K562 (cell line): ENCODE results near the gene RDH13. TPM values are rescaled to one million over a fixed set of nuclear protein-coding genes. Genes with fewer than 3 reads are reported as not detected.
A peak's percentile ranks its signal among the peaks of the same experiment; 100 is the strongest.

Source experiments
- ARID3B ChIP-seq: fragments of 250-450 bp; sonication (Bioruptor Pico); IDR thresholded peaks from 2 replicates; pipeline ENCODE4 v1.4.0; 2020; ENCODE audit warnings: borderline replicate concordance
- DIDO1 ChIP-seq: fragments of 450-650 bp; IDR thresholded peaks from 2 replicates; pipeline ENCODE4 v1.6.1; 2016; ENCODE audit warnings: low read depth, missing biosample characterization, missing genetic modification characterization
- ELK3 ChIP-seq: fragments of 450-650 bp; formaldehyde crosslinking; IDR thresholded peaks from 2 replicates; pipeline ENCODE4 v1.4.0; 2020; ENCODE audit warnings: mild to moderate bottlenecking
- HES1 ChIP-seq: fragments of 450-650 bp; IDR thresholded peaks from 2 replicates; pipeline ENCODE4 v1.6.1; 2016; ENCODE audit warnings: low read depth, mild to moderate bottlenecking, moderate library complexity
- KAT2B ChIP-seq: IDR thresholded peaks from one replicate; pipeline ENCODE4 v1.6.1; 2012; ENCODE audit warnings: low read depth, mild to moderate bottlenecking, control low read depth, inconsistent platforms, low read length, moderate library complexity
- KLF16 ChIP-seq: IDR thresholded peaks from 2 replicates; pipeline ENCODE4 v1.6.1; 2016; ENCODE audit warnings: antibody characterized with exemption
- MIER1 ChIP-seq: fragments of 450-650 bp; IDR thresholded peaks from 2 replicates; pipeline ENCODE4 v1.6.1; 2016; ENCODE audit warnings: antibody characterized with exemption, mild to moderate bottlenecking, low read depth
- MXD1 ChIP-seq: fragments of 250-450 bp; sonication (Bioruptor Pico); IDR thresholded peaks from 2 replicates; pipeline ENCODE4 v1.8.0; 2021; ENCODE audit warnings: borderline replicate concordance, mild to moderate bottlenecking, moderate library complexity; ENCODE audit not compliant: poor library complexity, severe bottlenecking
- NBN ChIP-seq: fragments of 450-650 bp; IDR thresholded peaks from 2 replicates; pipeline ENCODE4 v1.6.1; 2016; ENCODE audit warnings: low read depth, mild to moderate bottlenecking
- NR0B1 ChIP-seq: fragments of 450-650 bp; IDR thresholded peaks from one replicate; pipeline ENCODE4 v1.6.1; 2018; ENCODE audit warnings: mild to moderate bottlenecking, moderate library complexity; ENCODE audit not compliant: partially characterized antibody
- SMAD1 ChIP-seq: fragments of 150-350 bp; IDR thresholded peaks from 2 replicates; pipeline ENCODE4 v1.6.1; 2014; ENCODE audit warnings: low read length, low read depth; ENCODE audit not compliant: partially characterized antibody
- SPI1 ChIP-seq: IDR thresholded peaks from 2 replicates; pipeline ENCODE4 v1.6.1; 2011; ENCODE audit warnings: low read depth, low read length, control low read depth, borderline replicate concordance
- THRB ChIP-seq: fragments of 450-650 bp; formaldehyde crosslinking; conservative IDR thresholded peaks from 2 replicates; pipeline ENCODE4 v1.4.0; 2022; ENCODE audit warnings: mild to moderate bottlenecking, missing genetic modification characterization
- XRCC5 ChIP-seq: fragments of 200-400 bp; formaldehyde crosslinking; IDR thresholded peaks from 2 replicates; pipeline ENCODE4 v1.6.1; 2017; ENCODE audit warnings: low read depth, mild to moderate bottlenecking, low read length
- ZC3H8 ChIP-seq: fragments of 450-650 bp; IDR thresholded peaks from 2 replicates; pipeline ENCODE4 v1.6.1; 2017
- ZNF143 ChIP-seq: sonication (generic); formaldehyde crosslinking; IDR thresholded peaks from 2 replicates; pipeline ENCODE4 v1.9.0; 2022; ENCODE audit warnings: mild to moderate bottlenecking, missing genetic modification reagents
- ZNF232 ChIP-seq: sonication (generic); formaldehyde crosslinking; IDR thresholded peaks from 2 replicates; pipeline ENCODE4 v1.8.0; 2022; ENCODE audit warnings: mild to moderate bottlenecking, missing genetic modification reagents
- ZNF277 ChIP-seq: fragments of 250-450 bp; sonication (Bioruptor Pico); IDR thresholded peaks from 2 replicates; pipeline ENCODE4 v1.8.0; 2022; ENCODE audit warnings: inconsistent platforms, mild to moderate bottlenecking, moderate library complexity, borderline replicate concordance
- ZNF77 ChIP-seq: fragments of 250-450 bp; sonication (Bioruptor Pico); IDR thresholded peaks from 2 replicates; pipeline ENCODE4 v1.5.0; 2020
- ZSCAN29 ChIP-seq: fragments of 450-650 bp; IDR thresholded peaks from 2 replicates; pipeline ENCODE4 v1.6.1; 2017
- polyA plus RNA-seq, 8 experiments: library from polyadenylated mRNA; depleted of rRNA in 4 of 8; stranded (reverse) in 5 of 8; unstranded in 3 of 8; fragments of >200 nt; fragmentation: Nextera tagmentation in 2 of 8; fragmentation: Illumina TruSeq in 1 of 8; extraction: Ambion mirVana in 2 of 8; extraction: Trizol in 1 of 8; gene quantifications; 2 replicates each; pipeline versions ENCODE4 v1.2.1 to v1.2.3, GENCODE V29; 2011 to 2014; ENCODE audit warnings: inconsistent platforms in 1 of 8, missing spikeins in 1 of 8
- total RNA-seq, 7 experiments: library from RNA; depleted of rRNA in 6 of 7; stranded (reverse); fragments of >200 nt in 6 of 7; fragmentation: Illumina TruSeq in 2 of 7; extraction: Trizol in 2 of 7; gene quantifications; 2 replicates each; pipeline versions ENCODE4 v1.2.1 to v1.2.3, GENCODE V29; 2011 to 2021; ENCODE audit warnings: low replicate concordance in 1 of 7

Gene RDH13
- total and polyA plus RNA-seq, 9 of the 15 experiments (the other 6 are each of a cell fraction or from before 2014, with no cell fraction given), result 7.5 to 70.3 (median 39.5) TPM

GRCh38 chr19:55080968-55081769 is 18.2 kb upstream of the RDH13 start (continued):
- TF ChIP-seq MXD1 (no peak), SMAD1 (no peak), ELK3 (CRISPR knock-in tag) (no peak), ZSCAN29 (peak; percentile 43; the same call in 1 of the 2 replicates), ZNF277 (CRISPR knock-in tag) (no peak), NR0B1 (no peak), ZC3H8 (no peak), KLF16 (no peak), ZNF77 (CRISPR knock-in tag) (no peak), ZNF143 (CRISPR knock-in tag) (peak; percentile 49; the same call in 1 of the 2 replicates), ZNF232 (CRISPR knock-in tag) (no peak), THRB (CRISPR knock-in tag) (no peak), ARID3B (CRISPR knock-in tag) (0 out of 2 replicates have a peak, but pooled peaks have one; percentile 53), SPI1 (0 out of 2 replicates have a peak, but pooled peaks have one; percentile 12), NBN (0 out of 2 replicates have a peak, but pooled peaks have one; percentile 55), DIDO1 (tag) (no peak), HES1 (no peak), MIER1 (no peak), KAT2B (no peak), XRCC5 (no peak)
